Activated CD8-positive, alpha-beta memory T cell treated with anti-CD3 and anti-CD28 coated beads, Interleukin-2, amount 10 ng/mL, durations not matched to agents 7 days and 5 days (primary cell): Measurements from ENCODE around the gene SPON2. TPM values are rescaled to one million over a fixed set of nuclear protein-coding genes. Genes with fewer than 3 reads are reported as not detected.

Experiments used
- ATAC-seq: fragments of 150-1000 bp; cut with Tn5 transposase; one replicate; pipeline ENCODE4 v1.10.0; 2021; ENCODE audit warnings: moderate library complexity
- CTCF ChIA-PET: fragments of 350-600 bp; sonication (Branson Sonifier 250); formaldehyde crosslinking; loops from one replicate; lab custom pipeline; 2021; ENCODE audit warnings: antibody characterized with exemption; lab: Charles Lee
- DNase-seq: peaks from one replicate; pipeline ENCODE4 v3.0.0-alpha.2; 2020
- H3K27ac Mint-ChIP-seq: one replicate; pipeline ENCODE4 v1.8.0; 2021; ENCODE audit warnings: mild to moderate bottlenecking, mixed read lengths
- H3K27me3 Mint-ChIP-seq: one replicate; pipeline ENCODE4 v1.8.0; 2021; ENCODE audit warnings: mixed read lengths
- H3K36me3 Mint-ChIP-seq: one replicate; pipeline ENCODE4 v1.8.0; 2021; ENCODE audit warnings: mild to moderate bottlenecking, mixed read lengths
- H3K4me1 Mint-ChIP-seq: one replicate; pipeline ENCODE4 v1.8.0; 2021; ENCODE audit warnings: mixed read lengths
- H3K4me3 Mint-ChIP-seq: one replicate; pipeline ENCODE4 v1.8.0; 2021; ENCODE audit warnings: mild to moderate bottlenecking, moderate library complexity, mixed read lengths
- H3K9me3 Mint-ChIP-seq: one replicate; pipeline ENCODE4 v1.8.0; 2022; ENCODE audit warnings: low read depth, mixed read lengths
- total RNA-seq, 2 experiments: library from RNA; stranded (reverse); gene quantifications; one replicate each; pipeline ENCODE4 v1.2.3, GENCODE V29; 2021

SPON2 gene
- total RNA-seq, 2 experiments from 2014 or later: 11.7 to 28.0 TPM

- peaks cover 6% of the 10 kb centered on the region for H3K9me3 Mint-ChIP-seq
- no peak overlapping the region for H3K27ac Mint-ChIP-seq
- DNase-seq (no peak), ATAC-seq (no peak)
- CTCF ChIA-PET: interaction anchor here (1.2 kb wide), 1 partner anchor 113 kb away, joined by 4 read pairs; no protein-coding TSS in a partner anchor
- H3K36me3 Mint-ChIP-seq: peaks cover 3% of the 10 kb centered on the region
- H3K4me1 Mint-ChIP-seq: no peaks in the 10 kb centered on the region
- no peak overlapping the region for H3K4me3 Mint-ChIP-seq
- peaks cover 47% of the 10 kb centered on the region for H3K27me3 Mint-ChIP-seq
These were observed 17.1 kb downstream of the SPON2 start for GRCh38 chr4:1155314-1155713.

GRCh38 chr4:1154523-1155182 lies 17.7 kb downstream of the SPON2 start:
- CTCF ChIA-PET: interaction anchor here (0.7 to 1.2 kb wide), 2 partner anchors 12 to 114 kb away, joined by 3 to 4 read pairs; no protein-coding TSS in a partner anchor
- Mint-ChIP-seq H3K9me3 (peaks cover 6% of the 10 kb centered on the region), H3K27me3 (peaks cover 45% of the 10 kb centered on the region), H3K4me3 (no peak overlapping the region), H3K27ac (no peak overlapping the region), H3K36me3 (peaks cover 3% of the 10 kb centered on the region), H3K4me1 (no peaks in the 10 kb centered on the region)
- ATAC-seq: no peak
- DNase-seq: peak; percentile 36

- Mint-ChIP-seq H3K4me3 (no peak overlapping the region), H3K27me3 (peaks cover 43% of the 10 kb centered on the region), H3K27ac (no peak overlapping the region), H3K36me3 (peaks cover 3% of the 10 kb centered on the region), H3K4me1 (no peaks in the 10 kb centered on the region), H3K9me3 (peaks cover 6% of the 10 kb centered on the region)
- CTCF ChIA-PET: interaction anchor here (0.7 to 1.2 kb wide), 2 partner anchors 13 to 114 kb away, joined by 3 to 4 read pairs; no protein-coding TSS in a partner anchor
- ATAC-seq: no peak
- DNase-seq: peak; percentile 25
These were observed 18.3 kb downstream of the SPON2 start for GRCh38 chr4:1154126-1154522.

- Mint-ChIP-seq H3K27me3 (peaks cover 40% of the 10 kb centered on the region), H3K9me3 (peaks cover 6% of the 10 kb centered on the region), H3K4me3 (no peak overlapping the region), H3K4me1 (no peaks in the 10 kb centered on the region), H3K27ac (no peak overlapping the region), H3K36me3 (peaks cover 3% of the 10 kb centered on the region)
- CTCF ChIA-PET: interaction anchor here (0.7 to 1.8 kb wide), 2 partner anchors 13 to 114 kb away, joined by 3 to 4 read pairs; no protein-coding TSS in a partner anchor
- no peak for DNase-seq
- no peak for ATAC-seq
These were observed 18.8 kb downstream of the SPON2 start for GRCh38 chr4:1153567-1154090.

- no peaks in the 10 kb centered on the region for H3K36me3 Mint-ChIP-seq
- DNase-seq: no peak
- no peaks in the 10 kb centered on the region for H3K4me1 Mint-ChIP-seq
- H3K4me3 Mint-ChIP-seq: no peak overlapping the region
- no peaks in the 10 kb centered on the region for H3K9me3 Mint-ChIP-seq
- peaks cover 29% of the 10 kb centered on the region for H3K27me3 Mint-ChIP-seq
- H3K27ac Mint-ChIP-seq: no peak overlapping the region
- ATAC-seq: no peak
- CTCF ChIA-PET: interaction anchor here (1.8 kb wide), 1 partner anchor 116 kb away, joined by 4 read pairs; no protein-coding TSS in a partner anchor
These were observed 20.1 kb downstream of the SPON2 start for GRCh38 chr4:1152290-1152689.

- Mint-ChIP-seq H3K4me3 (no peak overlapping the region), H3K27me3 (peaks cover 24% of the 10 kb centered on the region), H3K9me3 (no peaks in the 10 kb centered on the region), H3K27ac (no peak overlapping the region), H3K4me1 (no peaks in the 10 kb centered on the region), H3K36me3 (no peaks in the 10 kb centered on the region)
- no peak for ATAC-seq
- DNase-seq: no peak
- CTCF ChIA-PET: no interaction called here
These were observed 20.8 kb downstream of the SPON2 start for GRCh38 chr4:1151541-1151940.

- DNase-seq (no peak), ATAC-seq (no peak)
- H3K27me3 Mint-ChIP-seq: peaks cover 17% of the 10 kb centered on the region
- CTCF ChIA-PET: no interaction called here
- no peak overlapping the region for H3K4me3 Mint-ChIP-seq
- H3K4me1 Mint-ChIP-seq: no peaks in the 10 kb centered on the region
- H3K9me3 Mint-ChIP-seq: no peaks in the 10 kb centered on the region
- H3K27ac Mint-ChIP-seq: no peak overlapping the region
- no peaks in the 10 kb centered on the region for H3K36me3 Mint-ChIP-seq
These were observed 21.5 kb downstream of the SPON2 start for GRCh38 chr4:1150875-1151274.

- peaks cover 7% of the 10 kb centered on the region for H3K36me3 Mint-ChIP-seq
- H3K4me1 Mint-ChIP-seq: peaks cover 22% of the 10 kb centered on the region
- peaks cover 33% of the 10 kb centered on the region for H3K27me3 Mint-ChIP-seq
- DNase-seq (no peak), ATAC-seq (no peak)
- no peak overlapping the region for H3K4me3 Mint-ChIP-seq
- no peak overlapping the region for H3K27ac Mint-ChIP-seq
- no peaks in the 10 kb centered on the region for H3K9me3 Mint-ChIP-seq
- CTCF ChIA-PET: no interaction called here
These were observed 32.5 kb downstream of the SPON2 start for GRCh38 chr4:1139860-1140259.

GRCh38 chr4:1137850-1138249 lies 34.5 kb downstream of the SPON2 start:
- no peak for ATAC-seq
- H3K27ac Mint-ChIP-seq: peak overlapping the region; percentile 72

GRCh38 chr4:1137063-1137776 lies 35.2 kb downstream of the SPON2 start:
- CTCF ChIA-PET: interaction anchor here (0.6 to 3.4 kb wide), 10 partner anchors 26 to 240 kb away, joined by 3 to 19 read pairs (median 4); partner anchors contain the start of gene UVSSA
- Mint-ChIP-seq H3K27me3 (peaks cover 24% of the 10 kb centered on the region), H3K9me3 (no peaks in the 10 kb centered on the region), H3K27ac (peak overlapping the region; percentile 72), H3K4me1 (peaks cover 16% of the 10 kb centered on the region), H3K36me3 (peaks cover 7% of the 10 kb centered on the region), H3K4me3 (peak overlapping the region; percentile 70)
- DNase-seq (no peak), ATAC-seq (peak; percentile 36)

More at GRCh38 chr4:1137850-1138249, 34.5 kb downstream of the SPON2 start:
- Mint-ChIP-seq H3K36me3 (peaks cover 7% of the 10 kb centered on the region), H3K4me3 (peak overlapping the region; percentile 70), H3K4me1 (peaks cover 22% of the 10 kb centered on the region), H3K27me3 (peaks cover 29% of the 10 kb centered on the region), H3K9me3 (no peaks in the 10 kb centered on the region)
- CTCF ChIA-PET: interaction anchor here (0.7 to 3.4 kb wide), 9 partner anchors 26 to 218 kb away, joined by 3 to 19 read pairs (median 4); partner anchors contain the start of gene UVSSA
- no peak for DNase-seq

- H3K4me1 Mint-ChIP-seq: peaks cover 15% of the 10 kb centered on the region
- DNase-seq: no peak
- H3K27ac Mint-ChIP-seq: no peak overlapping the region
- H3K36me3 Mint-ChIP-seq: peaks cover 5% of the 10 kb centered on the region
- no peaks in the 10 kb centered on the region for H3K9me3 Mint-ChIP-seq
- H3K4me3 Mint-ChIP-seq: no peak overlapping the region
- ATAC-seq: no peak
- peaks cover 12% of the 10 kb centered on the region for H3K27me3 Mint-ChIP-seq
- CTCF ChIA-PET: interaction anchor here (0.7 to 3.4 kb wide), 6 partner anchors 32 to 211 kb away, joined by 3 to 19 read pairs (median 6); partner anchors contain the start of gene UVSSA
These were observed 36.3 kb downstream of the SPON2 start for GRCh38 chr4:1136048-1136447.

- DNase-seq (no peak), ATAC-seq (no peak)
- Mint-ChIP-seq H3K9me3 (no peaks in the 10 kb centered on the region), H3K27me3 (peaks cover 5% of the 10 kb centered on the region), H3K4me1 (peaks cover 16% of the 10 kb centered on the region), H3K36me3 (no peaks in the 10 kb centered on the region), H3K27ac (no peak overlapping the region), H3K4me3 (no peak overlapping the region)
- CTCF ChIA-PET: interaction anchor here (1.1 to 5.8 kb wide), 6 partner anchors 31 to 157 kb away, joined by 3 to 54 read pairs (median 10); partner anchors contain the start of gene MAEA
These were observed 39.4 kb downstream of the SPON2 start for GRCh38 chr4:1133033-1133432.
